ENCODE measurements around the gene RUNX2. TPM values are rescaled to one million over a fixed set of nuclear protein-coding genes. Genes with fewer than 3 reads are reported as not detected.

The RUNX2 gene
- total and polyA plus RNA-seq, 2 experiments from 2014 or later = 1.0 to 2.1 TPM

GRCh38 chr6:45625191-45625664 lies 297.1 kb downstream of the RUNX2 start:
- Histone ChIP-seq H3K79me2 (no peaks in the 10 kb centered on the region), H3K4me1 (ENCODE audit: insufficient read depth) (peaks cover 2% of the 10 kb centered on the region), H3K27me3 (no peaks in the 10 kb centered on the region), H3K9me2 (replicated peaks; ENCODE audit: insufficient read depth) (no peaks in the 10 kb centered on the region), H2AFZ (no peak overlapping the region), H4K20me1 (ENCODE audit: insufficient read depth, poor library complexity, severe bottlenecking) (no peaks in the 10 kb centered on the region), H3K9me3 (ENCODE audit: low read depth) (no peaks in the 10 kb centered on the region), H3K36me3 (replicated peaks; ENCODE audit: insufficient read depth, low read depth) (no peaks in the 10 kb centered on the region), H3K4me3 (no peak overlapping the region), H3K27ac (no peak overlapping the region), H3K4me2 (no peak overlapping the region)
- WGBS (ENCODE audit: low lambda C conversion rate, missing lambda C conversion rate) = 85% methylated on average over 5 of the region's 5 CpGs
- TF ChIP-seq EZH2 (IDR thresholded peaks at IDR 0.05; ENCODE audit: borderline replicate concordance) = no peak
- TF ChIP-seq EZH2phosphoT487 (IDR thresholded peaks at IDR 0.05; ENCODE audit: low read depth, severe bottlenecking, unreplicated experiment) = no peak
- TF ChIP-seq CTCF (IDR thresholded peaks at IDR 0.05; ENCODE audit: poor library complexity) = no peak
- no peak for DNase-seq (ENCODE audit: low spot score)

GRCh38 chr6:45626087-45626891 lies 298.2 kb downstream of the RUNX2 start:
- H3K4me2 ChIP-seq = no peak overlapping the region

GRCh38 chr6:45630314-45630713 lies 302.2 kb downstream of the RUNX2 start:
- Histone ChIP-seq H3K27ac (no peak overlapping the region), H3K79me2 (no peaks in the 10 kb centered on the region), H3K36me3 (replicated peaks; ENCODE audit: insufficient read depth, low read depth) (no peaks in the 10 kb centered on the region), H3K4me3 (no peak overlapping the region), H3K9me3 (ENCODE audit: low read depth) (no peaks in the 10 kb centered on the region), H4K20me1 (ENCODE audit: insufficient read depth, poor library complexity, severe bottlenecking) (no peaks in the 10 kb centered on the region), H3K27me3 (no peaks in the 10 kb centered on the region), H3K4me1 (ENCODE audit: insufficient read depth) (peaks cover 6% of the 10 kb centered on the region), H3K9me2 (replicated peaks; ENCODE audit: insufficient read depth) (no peaks in the 10 kb centered on the region), H2AFZ (no peak overlapping the region), H3K4me2 (no peak overlapping the region)
- 88% methylated on average over 2 of the region's 2 CpGs for WGBS (ENCODE audit: low lambda C conversion rate, missing lambda C conversion rate)
- TF ChIP-seq CTCF (IDR thresholded peaks at IDR 0.05; ENCODE audit: poor library complexity) = no peak
- no peak for TF ChIP-seq EZH2phosphoT487 (IDR thresholded peaks at IDR 0.05; ENCODE audit: low read depth, severe bottlenecking, unreplicated experiment)
- TF ChIP-seq EZH2 (IDR thresholded peaks at IDR 0.05; ENCODE audit: borderline replicate concordance) = no peak
- no peak for DNase-seq (ENCODE audit: low spot score)

More at GRCh38 chr6:45626087-45626891, 298.2 kb downstream of the RUNX2 start:
- Histone ChIP-seq H3K4me3 (no peak overlapping the region), H3K36me3 (replicated peaks; ENCODE audit: insufficient read depth, low read depth) (no peaks in the 10 kb centered on the region), H3K27ac (no peak overlapping the region), H3K4me1 (ENCODE audit: insufficient read depth) (peaks cover 6% of the 10 kb centered on the region), H4K20me1 (ENCODE audit: insufficient read depth, poor library complexity, severe bottlenecking) (no peaks in the 10 kb centered on the region), H3K9me3 (ENCODE audit: low read depth) (no peaks in the 10 kb centered on the region), H3K27me3 (no peaks in the 10 kb centered on the region), H2AFZ (no peak overlapping the region), H3K79me2 (no peaks in the 10 kb centered on the region), H3K9me2 (replicated peaks; ENCODE audit: insufficient read depth) (no peaks in the 10 kb centered on the region)
- TF ChIP-seq EZH2phosphoT487 (IDR thresholded peaks at IDR 0.05; ENCODE audit: low read depth, severe bottlenecking, unreplicated experiment) (no peak), EZH2 (IDR thresholded peaks at IDR 0.05; ENCODE audit: borderline replicate concordance) (no peak), CTCF (IDR thresholded peaks at IDR 0.05; ENCODE audit: poor library complexity) (no peak)
- no peak for DNase-seq (ENCODE audit: low spot score)
- WGBS (ENCODE audit: low lambda C conversion rate, missing lambda C conversion rate) = 72% methylated on average over 5 of the region's 5 CpGs

All from hepatocyte (in vitro differentiated cells).